WTC11 (cell line): ENCODE data around the gene SLAMF6.

Source experiments
- CTCF ChIP-seq: fragments of 200-600 bp; IDR thresholded peaks from 2 replicates; pipeline ENCODE4 v1.8.0; 2022; ENCODE audit warnings: antibody characterized with exemption
- HMGXB4 ChIP-seq: sonication (generic); formaldehyde crosslinking; IDR thresholded peaks from 2 replicates; pipeline ENCODE4 v1.8.1; 2023; ENCODE audit warnings: mild to moderate bottlenecking, moderate library complexity, missing genetic modification reagents
- SP1 ChIP-seq: sonication (generic); formaldehyde crosslinking; conservative IDR thresholded peaks from 2 replicates; pipeline ENCODE4 v1.8.1; 2022; ENCODE audit warnings: missing genetic modification reagents
- TEAD1 ChIP-seq: sonication (generic); formaldehyde crosslinking; IDR thresholded peaks from 2 replicates; pipeline ENCODE4 v1.8.0; 2022; ENCODE audit warnings: mild to moderate bottlenecking, missing genetic modification reagents
- TEAD4 ChIP-seq: sonication (generic); formaldehyde crosslinking; IDR thresholded peaks from 2 replicates; pipeline ENCODE4 v1.8.0; 2022; ENCODE audit warnings: mild to moderate bottlenecking, missing genetic modification reagents
- TF ChIP-seq, protein P1 (sequence below): sonication (generic); formaldehyde crosslinking; conservative IDR thresholded peaks from 2 replicates; pipeline ENCODE4 v1.8.1; 2022; ENCODE audit warnings: mild to moderate bottlenecking, missing genetic modification reagents

GRCh38 chr1:160451119-160451858, 71.8 kb downstream of the SLAMF6 start:
- TF ChIP-seq, protein P1, sequence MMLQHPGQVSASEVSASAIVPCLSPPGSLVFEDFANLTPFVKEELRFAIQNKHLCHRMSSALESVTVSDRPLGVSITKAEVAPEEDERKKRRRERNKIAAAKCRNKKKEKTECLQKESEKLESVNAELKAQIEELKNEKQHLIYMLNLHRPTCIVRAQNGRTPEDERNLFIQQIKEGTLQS (CRISPR knock-in tag): no peak
- no peak for TF ChIP-seq HMGXB4 (CRISPR knock-in tag)
- no peak for TF ChIP-seq TEAD4 (CRISPR knock-in tag)
- TF ChIP-seq CTCF: no peak
- no peak for TF ChIP-seq TEAD1 (CRISPR knock-in tag)
- no peak for TF ChIP-seq SP1 (CRISPR knock-in tag)
